Measurements from ENCODE around the gene MMD. TPM values are rescaled to one million over a fixed set of nuclear protein-coding genes. Genes with fewer than 3 reads are reported as not detected.

MMD gene, protein sequence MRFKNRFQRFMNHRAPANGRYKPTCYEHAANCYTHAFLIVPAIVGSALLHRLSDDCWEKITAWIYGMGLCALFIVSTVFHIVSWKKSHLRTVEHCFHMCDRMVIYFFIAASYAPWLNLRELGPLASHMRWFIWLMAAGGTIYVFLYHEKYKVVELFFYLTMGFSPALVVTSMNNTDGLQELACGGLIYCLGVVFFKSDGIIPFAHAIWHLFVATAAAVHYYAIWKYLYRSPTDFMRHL
- total RNA-seq, result 5.3 and 7.0 TPM in 2 replicates

DNA sequence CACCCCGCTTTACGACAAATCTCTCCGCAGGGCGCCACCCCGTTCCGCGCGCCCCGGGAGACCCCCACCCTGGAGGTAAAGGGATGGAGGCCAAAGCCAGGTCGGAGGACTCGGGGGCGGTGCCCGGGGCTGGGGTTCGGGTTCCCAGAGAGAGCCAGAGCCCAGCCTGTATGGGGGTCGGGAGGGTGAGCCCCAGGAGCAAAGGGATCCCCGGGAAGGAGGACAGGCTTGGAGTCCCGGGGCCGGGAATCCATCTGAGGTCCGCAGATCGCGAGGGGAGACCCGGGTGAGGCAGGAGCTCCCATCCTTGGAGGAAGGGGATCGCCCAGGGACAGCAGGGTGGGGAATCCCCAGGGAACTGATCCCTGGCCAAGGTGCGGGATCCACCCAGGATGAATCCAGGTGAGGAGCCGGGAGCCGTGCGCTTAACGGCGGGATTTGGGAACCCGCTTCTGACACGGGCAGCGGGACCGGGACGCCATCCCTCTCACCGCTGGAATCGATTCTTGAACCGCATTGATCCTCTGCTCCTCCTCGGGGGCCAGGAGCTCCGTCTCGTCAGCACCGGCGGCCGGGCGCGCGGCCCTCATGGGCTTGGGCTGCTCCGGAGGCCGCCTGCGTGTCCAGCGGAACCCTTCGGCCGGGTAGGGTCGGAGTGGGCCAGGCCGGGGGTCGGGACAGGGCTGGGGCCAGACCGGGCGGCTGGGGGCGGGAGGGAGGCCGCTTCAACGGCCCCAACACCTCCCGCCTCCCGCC lies at the start of gene MMD:
MMD (minus strand) TSS at position 657 of the 756 bp plus-strand sequence; CDS start at position 517, 140 bp downstream.

Other genes with a start within 250 kb of the MMD start
- 0.24 and 1.3 TPM in 2 replicates for gene HLF, start 156.9 kb downstream of the MMD start, total RNA-seq
- not detected in 2 replicates for gene SMIM36, start 89.6 kb upstream of the MMD start, total RNA-seq